Measurements from ENCODE around the gene FIG4. TPM values are rescaled to one million over a fixed set of nuclear protein-coding genes. Genes with fewer than 3 reads are reported as not detected.
A peak's percentile ranks its signal among the peaks of the same experiment; 100 is the strongest.

FIG4 gene
- polyA plus RNA-seq, 3 donors, result 27.2 to 65.3 (median 53.7) TPM

GRCh38 chr6:109701221-109701620 lies 10.1 kb downstream of the FIG4 start:
- peaks cover 77% of the 10 kb centered on the region for H3K79me2 ChIP-seq (ENCODE audit: insufficient read depth, low read length)
- H3K9me3 ChIP-seq (replicated peaks in 1 of 2; ENCODE audit: control insufficient read depth in 1 of 2, insufficient read depth in 1 of 2, low read length in 2 of 2), result no peaks in the 10 kb centered on the region
- peak overlapping the region; percentile 23 to 93 (median 79) for H3K27ac Mint-ChIP-seq
- H3K36me3 ChIP-seq (replicated peaks in 1 of 2; ENCODE audit: control insufficient read depth in 1 of 2, insufficient read depth in 2 of 2, low read length in 2 of 2), result peaks cover 2 to 8% of the 10 kb centered on the region in 2 donors
- H3K4me3 Mint-ChIP-seq, result no peak overlapping the region
- H3K27me3 ChIP-seq (ENCODE audit: control insufficient read depth in 2 of 2, insufficient read depth in 2 of 2, low read length in 2 of 2), result no peaks in the 10 kb centered on the region
- intact Hi-C loops (cut with micrococcal nuclease), result loop anchor here (5.0 to 10.0 kb wide), 3 partner anchors 84 to 456 kb away; no protein-coding TSS in a partner anchor
- H3K9ac ChIP-seq (ENCODE audit: insufficient read depth, low read length, poor library complexity, severe bottlenecking), result no peak overlapping the region
- H3K4me2 ChIP-seq (replicated peaks; ENCODE audit: extremely low read depth, low read length, poor library complexity, severe bottlenecking), result no peak overlapping the region
- no peak overlapping the region for H2AFZ ChIP-seq (ENCODE audit: insufficient read depth, low read depth, low read length, poor library complexity, severe bottlenecking)
- H3K4me3 ChIP-seq (replicated peaks in 1 of 3; ENCODE audit: low read depth in 2 of 3, low read length in 3 of 3), result no peak overlapping the region
- peaks cover 0 to 2% (median 0%) of the 10 kb centered on the region in 3 donors for H3K27me3 Mint-ChIP-seq (ENCODE audit: low read depth in 3 of 3)
- H3K9me3 Mint-ChIP-seq, result peaks cover 0 to 5% (median 0%) of the 10 kb centered on the region in 7 donors
- peaks cover 63 to 73% of the 10 kb centered on the region in 2 donors for H3K4me1 ChIP-seq (ENCODE audit: control insufficient read depth in 1 of 2, insufficient read depth in 2 of 2, low read length in 2 of 2)
- no peak for TF ChIP-seq CTCF (IDR thresholded peaks at IDR 0.05)
- peak in 2 of 3 donors; percentile 40 to 68 for DNase-seq
- peak overlapping the region in 1 of 2 donors; percentile 42 for H3K27ac ChIP-seq (ENCODE audit: low read depth in 1 of 2, low read length in 2 of 2)
- peaks cover 71% of the 10 kb centered on the region for H4K20me1 ChIP-seq (ENCODE audit: insufficient read depth, low read length)
- peaks cover 11 to 26% of the 10 kb centered on the region in 2 donors for H3K36me3 Mint-ChIP-seq
- H3K4me1 Mint-ChIP-seq, result peaks cover 66% of the 10 kb centered on the region
- 94% methylated on average over 2 of the region's 4 CpGs for WGBS (ENCODE audit: insufficient coverage)

- no peak overlapping the region for H2AFZ ChIP-seq (ENCODE audit: insufficient read depth, low read depth, low read length, poor library complexity, severe bottlenecking)
- no peaks in the 10 kb centered on the region for H3K9me3 ChIP-seq (replicated peaks in 1 of 2; ENCODE audit: control insufficient read depth in 1 of 2, insufficient read depth in 1 of 2, low read length in 2 of 2)
- WGBS (ENCODE audit: insufficient coverage), result 60% methylated on average over 1 of the region's 2 CpGs
- peak overlapping the region in 1 of 3 experiments; percentile 8 for H3K4me3 ChIP-seq (replicated peaks in 1 of 3; ENCODE audit: low read depth in 2 of 3, low read length in 3 of 3)
- H3K9ac ChIP-seq (ENCODE audit: insufficient read depth, low read length, poor library complexity, severe bottlenecking), result no peak overlapping the region
- peaks cover 0 to 6% of the 10 kb centered on the region in 2 donors for H3K36me3 ChIP-seq (replicated peaks in 1 of 2; ENCODE audit: control insufficient read depth in 1 of 2, insufficient read depth in 2 of 2, low read length in 2 of 2)
- H3K4me1 ChIP-seq (ENCODE audit: control insufficient read depth in 1 of 2, insufficient read depth in 2 of 2, low read length in 2 of 2), result peaks cover 63 to 68% of the 10 kb centered on the region in 2 donors
- intact Hi-C loops (cut with micrococcal nuclease), result loop anchor here (5.0 to 10.0 kb wide), 3 partner anchors 83 to 457 kb away; no protein-coding TSS in a partner anchor
- Mint-ChIP-seq H3K4me3 (no peak overlapping the region), H3K36me3 (peaks cover 11 to 24% of the 10 kb centered on the region in 2 donors), H3K4me1 (peaks cover 68% of the 10 kb centered on the region), H3K27ac (peak overlapping the region; percentile 15 to 93 (median 79)), H3K9me3 (peaks cover 0 to 3% (median 0%) of the 10 kb centered on the region in 7 donors), H3K27me3 (ENCODE audit: low read depth in 3 of 3) (peaks cover 0 to 2% (median 0%) of the 10 kb centered on the region in 3 donors)
- H3K4me2 ChIP-seq (replicated peaks; ENCODE audit: extremely low read depth, low read length, poor library complexity, severe bottlenecking), result peak overlapping the region; percentile 10
- TF ChIP-seq CTCF (IDR thresholded peaks at IDR 0.05), result no peak
- peaks cover 75% of the 10 kb centered on the region for H3K79me2 ChIP-seq (ENCODE audit: insufficient read depth, low read length)
- peak; percentile 43 to 85 (median 74) for DNase-seq
- H3K27ac ChIP-seq (ENCODE audit: low read depth in 1 of 2, low read length in 2 of 2), result peak overlapping the region in 1 of 2 donors; percentile 42
- H4K20me1 ChIP-seq (ENCODE audit: insufficient read depth, low read length), result peaks cover 76% of the 10 kb centered on the region
- H3K27me3 ChIP-seq (ENCODE audit: control insufficient read depth in 2 of 2, insufficient read depth in 2 of 2, low read length in 2 of 2), result no peaks in the 10 kb centered on the region
Measured at GRCh38 chr6:109701774-109702173, 10.7 kb downstream of the FIG4 start.
